ENCODE results near the gene TMOD1. TPM values are rescaled to one million over a fixed set of nuclear protein-coding genes. Genes with fewer than 3 reads are reported as not detected.
A peak's percentile ranks its signal among the peaks of the same experiment; 100 is the strongest.

Gene TMOD1
- total and polyA plus RNA-seq, 4 experiments from 2014 or later = 2.1 to 3.3 (median 2.6) TPM

- intact Hi-C loops (cut with micrococcal nuclease) = no loop called here
- Mint-ChIP-seq H3K9me3 (no peaks in the 10 kb centered on the region), H3K27me3 (peaks cover 19 to 27% of the 10 kb centered on the region in 2 donors), H3K4me1 (peaks cover 0 to 6% (median 0%) of the 10 kb centered on the region in 4 donors), H3K27ac (no peak overlapping the region), H3K36me3 (no peaks in the 10 kb centered on the region), H3K4me3 (no peak overlapping the region)
- H3K27ac ChIP-seq (ENCODE audit: low read depth, low read length) = no peak overlapping the region
- CTCF ChIA-PET (ENCODE audit: partially characterized antibody) = interaction anchor here (1.6 kb wide), 1 partner anchor 81 kb away, joined by 5 read pairs; no protein-coding TSS in a partner anchor
- H3K27me3 ChIP-seq (ENCODE audit: insufficient read depth, low read length) = no peaks in the 10 kb centered on the region
- H3K4me1 ChIP-seq (ENCODE audit: insufficient read depth, low read length) = no peaks in the 10 kb centered on the region
- POLR2A ChIA-PET (ENCODE audit: partially characterized antibody) = no interaction called here
- no peaks in the 10 kb centered on the region for H3K9me3 ChIP-seq (ENCODE audit: control insufficient read depth in 1 of 2, low read length in 2 of 2)
- no peak for DNase-seq
- no peaks in the 10 kb centered on the region for H3K36me3 ChIP-seq (ENCODE audit: insufficient read depth, low read length)
- no peak overlapping the region for H3K4me3 ChIP-seq (ENCODE audit: low read length in 2 of 2)
Observed at GRCh38 chr9:97517331-97518089, 16.0 kb downstream of the TMOD1 start.

- intact Hi-C loops (cut with micrococcal nuclease) = no loop called here
- CTCF ChIA-PET (ENCODE audit: partially characterized antibody) = interaction anchor here (0.9 kb wide), 1 partner anchor 81 kb away, joined by 4 read pairs; no protein-coding TSS in a partner anchor
- Histone ChIP-seq H3K4me3 (ENCODE audit: low read length in 2 of 2) (no peak overlapping the region), H3K27me3 (ENCODE audit: insufficient read depth, low read length) (no peaks in the 10 kb centered on the region), H3K4me1 (ENCODE audit: insufficient read depth, low read length) (no peaks in the 10 kb centered on the region), H3K27ac (ENCODE audit: low read depth, low read length) (no peak overlapping the region), H3K36me3 (ENCODE audit: insufficient read depth, low read length) (no peaks in the 10 kb centered on the region), H3K9me3 (ENCODE audit: control insufficient read depth in 1 of 2, low read length in 2 of 2) (no peaks in the 10 kb centered on the region)
- H3K9me3 Mint-ChIP-seq = no peaks in the 10 kb centered on the region
- peaks cover 0 to 6% (median 0%) of the 10 kb centered on the region in 4 donors for H3K4me1 Mint-ChIP-seq
- H3K4me3 Mint-ChIP-seq = no peak overlapping the region
- H3K27me3 Mint-ChIP-seq = peaks cover 19 to 27% of the 10 kb centered on the region in 2 donors
- POLR2A ChIA-PET (ENCODE audit: partially characterized antibody) = no interaction called here
- no peaks in the 10 kb centered on the region for H3K36me3 Mint-ChIP-seq
- DNase-seq = no peak
- H3K27ac Mint-ChIP-seq = no peak overlapping the region
Observed at GRCh38 chr9:97518166-97518908, 16.9 kb downstream of the TMOD1 start.

- no peaks in the 10 kb centered on the region for H3K36me3 ChIP-seq (ENCODE audit: insufficient read depth, low read length)
- ChIA-PET POLR2A (ENCODE audit: partially characterized antibody) (no interaction called here), CTCF (ENCODE audit: partially characterized antibody) (interaction anchor here (0.6 to 0.9 kb wide), 2 partner anchors 12 to 81 kb away, joined by 3 to 4 read pairs; no protein-coding TSS in a partner anchor)
- peak overlapping the region in 1 of 7 donors; percentile 30 for H3K27ac Mint-ChIP-seq
- H3K4me1 Mint-ChIP-seq = peaks cover 0 to 6% (median 0%) of the 10 kb centered on the region in 4 donors
- intact Hi-C loops (cut with micrococcal nuclease) = no loop called here
- no peak overlapping the region for H3K27ac ChIP-seq (ENCODE audit: low read depth, low read length)
- no peaks in the 10 kb centered on the region for H3K27me3 ChIP-seq (ENCODE audit: insufficient read depth, low read length)
- H3K4me1 ChIP-seq (ENCODE audit: insufficient read depth, low read length) = no peaks in the 10 kb centered on the region
- no peaks in the 10 kb centered on the region for H3K9me3 Mint-ChIP-seq
- H3K27me3 Mint-ChIP-seq = peaks cover 19 to 24% of the 10 kb centered on the region in 2 donors
- no peaks in the 10 kb centered on the region for H3K36me3 Mint-ChIP-seq
- no peak overlapping the region for H3K4me3 Mint-ChIP-seq
- no peak overlapping the region for H3K4me3 ChIP-seq (ENCODE audit: low read length in 2 of 2)
- no peak for DNase-seq
- H3K9me3 ChIP-seq (ENCODE audit: control insufficient read depth in 1 of 2, low read length in 2 of 2) = no peaks in the 10 kb centered on the region
Observed at GRCh38 chr9:97518909-97519307, 17.4 kb downstream of the TMOD1 start.

GRCh38 chr9:97519441-97519970 lies 18.0 kb downstream of the TMOD1 start:
- Histone ChIP-seq H3K4me3 (ENCODE audit: low read length in 2 of 2) (no peak overlapping the region), H3K4me1 (ENCODE audit: insufficient read depth, low read length) (no peaks in the 10 kb centered on the region), H3K27me3 (ENCODE audit: insufficient read depth, low read length) (no peaks in the 10 kb centered on the region), H3K9me3 (ENCODE audit: control insufficient read depth in 1 of 2, low read length in 2 of 2) (no peaks in the 10 kb centered on the region), H3K36me3 (ENCODE audit: insufficient read depth, low read length) (no peaks in the 10 kb centered on the region), H3K27ac (ENCODE audit: low read depth, low read length) (no peak overlapping the region)
- peaks cover 0 to 6% (median 0%) of the 10 kb centered on the region in 4 donors for H3K4me1 Mint-ChIP-seq
- ChIA-PET POLR2A (ENCODE audit: partially characterized antibody) (no interaction called here), CTCF (ENCODE audit: partially characterized antibody) (interaction anchor here (0.6 kb wide), 1 partner anchor 11 kb away, joined by 3 read pairs; no protein-coding TSS in a partner anchor)
- peaks cover 19 to 24% of the 10 kb centered on the region in 2 donors for H3K27me3 Mint-ChIP-seq
- H3K27ac Mint-ChIP-seq = no peak overlapping the region
- H3K4me3 Mint-ChIP-seq = no peak overlapping the region
- H3K9me3 Mint-ChIP-seq = no peaks in the 10 kb centered on the region
- no peaks in the 10 kb centered on the region for H3K36me3 Mint-ChIP-seq
- intact Hi-C loops (cut with micrococcal nuclease) = no loop called here
- DNase-seq = no peak

GRCh38 chr9:97521576-97522333 lies 20.3 kb downstream of the TMOD1 start:
- H3K36me3 ChIP-seq (ENCODE audit: insufficient read depth, low read length) = no peaks in the 10 kb centered on the region
- H3K4me3 ChIP-seq (ENCODE audit: low read length in 2 of 2) = no peak overlapping the region
- no peaks in the 10 kb centered on the region for H3K36me3 Mint-ChIP-seq
- no peaks in the 10 kb centered on the region for H3K9me3 ChIP-seq (ENCODE audit: control insufficient read depth in 1 of 2, low read length in 2 of 2)
- no peaks in the 10 kb centered on the region for H3K27me3 ChIP-seq (ENCODE audit: insufficient read depth, low read length)
- DNase-seq = no peak
- peaks cover 16 to 18% of the 10 kb centered on the region in 2 donors for H3K27me3 Mint-ChIP-seq
- H3K27ac Mint-ChIP-seq = no peak overlapping the region
- ChIA-PET POLR2A (ENCODE audit: partially characterized antibody) (no interaction called here), CTCF (ENCODE audit: partially characterized antibody) (no interaction called here)
- intact Hi-C loops (cut with micrococcal nuclease) = no loop called here
- H3K27ac ChIP-seq (ENCODE audit: low read depth, low read length) = no peak overlapping the region
- H3K9me3 Mint-ChIP-seq = no peaks in the 10 kb centered on the region
- H3K4me3 Mint-ChIP-seq = no peak overlapping the region
- H3K4me1 ChIP-seq (ENCODE audit: insufficient read depth, low read length) = no peaks in the 10 kb centered on the region
- peaks cover 0 to 6% (median 0%) of the 10 kb centered on the region in 4 donors for H3K4me1 Mint-ChIP-seq

- H3K27ac Mint-ChIP-seq = no peak overlapping the region
- no peaks in the 10 kb centered on the region for H3K4me1 ChIP-seq (ENCODE audit: insufficient read depth, low read length)
- no peaks in the 10 kb centered on the region for H3K27me3 ChIP-seq (ENCODE audit: insufficient read depth, low read length)
- H3K36me3 Mint-ChIP-seq = no peaks in the 10 kb centered on the region
- H3K4me3 ChIP-seq (ENCODE audit: low read length in 2 of 2) = no peak overlapping the region
- H3K36me3 ChIP-seq (ENCODE audit: insufficient read depth, low read length) = no peaks in the 10 kb centered on the region
- H3K4me1 Mint-ChIP-seq = peaks cover 0 to 3% (median 0%) of the 10 kb centered on the region in 4 donors
- DNase-seq = no peak
- POLR2A ChIA-PET (ENCODE audit: partially characterized antibody) = no interaction called here
- H3K9me3 Mint-ChIP-seq = no peaks in the 10 kb centered on the region
- no peak overlapping the region for H3K27ac ChIP-seq (ENCODE audit: low read depth, low read length)
- no peaks in the 10 kb centered on the region for H3K9me3 ChIP-seq (ENCODE audit: control insufficient read depth in 1 of 2, low read length in 2 of 2)
- no peak overlapping the region for H3K4me3 Mint-ChIP-seq
- peaks cover 4 to 5% of the 10 kb centered on the region in 2 donors for H3K27me3 Mint-ChIP-seq
- intact Hi-C loops (cut with micrococcal nuclease) = no loop called here
- CTCF ChIA-PET (ENCODE audit: partially characterized antibody) = no interaction called here
Observed at GRCh38 chr9:97524424-97524823, 23.0 kb downstream of the TMOD1 start.

- no peaks in the 10 kb centered on the region for H3K27me3 ChIP-seq (ENCODE audit: insufficient read depth, low read length)
- no peaks in the 10 kb centered on the region for H3K36me3 ChIP-seq (ENCODE audit: insufficient read depth, low read length)
- H3K4me1 ChIP-seq (ENCODE audit: insufficient read depth, low read length) = no peaks in the 10 kb centered on the region
- Mint-ChIP-seq H3K9me3 (no peaks in the 10 kb centered on the region), H3K27me3 (peaks cover 2% of the 10 kb centered on the region in 2 donors), H3K4me3 (no peak overlapping the region), H3K36me3 (no peaks in the 10 kb centered on the region), H3K27ac (no peak overlapping the region), H3K4me1 (no peaks in the 10 kb centered on the region)
- CTCF ChIA-PET (ENCODE audit: partially characterized antibody) = no interaction called here
- H3K9me3 ChIP-seq (ENCODE audit: control insufficient read depth in 1 of 2, low read length in 2 of 2) = no peaks in the 10 kb centered on the region
- no peak for DNase-seq
- no peak overlapping the region for H3K4me3 ChIP-seq (ENCODE audit: low read length in 2 of 2)
- intact Hi-C loops (cut with micrococcal nuclease) = no loop called here
- POLR2A ChIA-PET (ENCODE audit: partially characterized antibody) = no interaction called here
- H3K27ac ChIP-seq (ENCODE audit: low read depth, low read length) = no peak overlapping the region
Observed at GRCh38 chr9:97525451-97525850, 24.0 kb downstream of the TMOD1 start.

Data from CD4-positive, alpha-beta memory T cell (primary cell).